ENCODE measurements around the gene SLC5A12.

SLC5A12 gene

GRCh38 chr11:26721948-26722475, at the start of gene SLC5A12:
Gene SLC5A12 (minus strand): TSS chr11:26722060. CDS start chr11:26721714, 346 bp downstream.
- no peak for DNase-seq

GRCh38 chr11:26769027-26769426, 47.2 kb upstream of the SLC5A12 start:
- DNase-seq, result no peak

GRCh38 chr11:26767060-26767459, 45.2 kb upstream of the SLC5A12 start:
- no peak for DNase-seq

- DNase-seq, result no peak
Observed at GRCh38 chr11:26765323-26765722, 43.5 kb upstream of the SLC5A12 start.

GRCh38 chr11:26764825-26765224, 43.0 kb upstream of the SLC5A12 start:
- no peak for DNase-seq

GRCh38 chr11:26764315-26764714, 42.5 kb upstream of the SLC5A12 start:
- no peak for DNase-seq

- no peak for DNase-seq
Observed at GRCh38 chr11:26762089-26762488, 40.2 kb upstream of the SLC5A12 start.

- DNase-seq, result no peak
Observed at GRCh38 chr11:26761361-26761809, 39.5 kb upstream of the SLC5A12 start.

GRCh38 chr11:26757995-26758394, 36.1 kb upstream of the SLC5A12 start:
- no peak for DNase-seq

GRCh38 chr11:26755762-26756161, 33.9 kb upstream of the SLC5A12 start:
- no peak for DNase-seq

- peak; percentile 12 for DNase-seq
Observed at GRCh38 chr11:26753723-26754504, 32.1 kb upstream of the SLC5A12 start.

- DNase-seq, result no peak
Observed at GRCh38 chr11:26749927-26750326, 28.1 kb upstream of the SLC5A12 start.

- DNase-seq, result no peak
Observed at GRCh38 chr11:26743622-26744021, 21.8 kb upstream of the SLC5A12 start.

- DNase-seq, result no peak
Observed at GRCh38 chr11:26742966-26743365, 21.1 kb upstream of the SLC5A12 start.

GRCh38 chr11:26741036-26741435, 19.2 kb upstream of the SLC5A12 start:
- no peak for DNase-seq

GRCh38 chr11:26739366-26740073, 17.7 kb upstream of the SLC5A12 start:
- no peak for DNase-seq

GRCh38 chr11:26734691-26735090, 12.8 kb upstream of the SLC5A12 start:
- DNase-seq, result no peak

GRCh38 chr11:26731084-26731456, 9.2 kb upstream of the SLC5A12 start:
- no peak for DNase-seq

GRCh38 chr11:26730414-26731083, 8.7 kb upstream of the SLC5A12 start:
- no peak for DNase-seq

GRCh38 chr11:26729284-26729683, 7.4 kb upstream of the SLC5A12 start:
- no peak for DNase-seq

GRCh38 chr11:26726960-26727359, 5.1 kb upstream of the SLC5A12 start:
- DNase-seq, result no peak

GRCh38 chr11:26719998-26720397, 1.9 kb downstream of the SLC5A12 start:
- DNase-seq, result no peak

- no peak for DNase-seq
Observed at GRCh38 chr11:26719289-26719973, 2.4 kb downstream of the SLC5A12 start.

Data from NCI-H1436 (cell line).